HK-2 (cell line): ENCODE data around the gene MARCHF9.

Experiments used
- DNase-seq: peaks from one replicate; pipeline ENCODE4 v3.0.0-alpha.2; 2018; ENCODE audit not compliant: unreplicated experiment

Gene MARCHF9

GRCh38 chr12:57753756-57754337, 1.1 kb upstream of the MARCHF9 start:
- DNase-seq = no peak

DNA sequence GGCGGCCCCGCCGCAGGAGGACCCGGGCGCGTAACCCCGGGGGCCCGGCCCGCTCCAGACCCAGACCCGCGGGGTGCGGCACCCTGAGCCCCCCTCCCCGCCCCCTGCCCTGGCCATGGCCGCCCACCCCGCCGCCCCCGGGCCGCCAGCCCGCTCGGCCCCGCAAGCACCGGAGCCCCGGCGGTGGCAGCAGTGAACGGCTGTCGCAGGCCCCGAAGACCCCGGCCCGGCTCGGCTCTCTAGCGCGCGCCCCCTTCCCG, 221 bp downstream of the MARCHF9 start:
- DNase-seq = no peak

DNA sequence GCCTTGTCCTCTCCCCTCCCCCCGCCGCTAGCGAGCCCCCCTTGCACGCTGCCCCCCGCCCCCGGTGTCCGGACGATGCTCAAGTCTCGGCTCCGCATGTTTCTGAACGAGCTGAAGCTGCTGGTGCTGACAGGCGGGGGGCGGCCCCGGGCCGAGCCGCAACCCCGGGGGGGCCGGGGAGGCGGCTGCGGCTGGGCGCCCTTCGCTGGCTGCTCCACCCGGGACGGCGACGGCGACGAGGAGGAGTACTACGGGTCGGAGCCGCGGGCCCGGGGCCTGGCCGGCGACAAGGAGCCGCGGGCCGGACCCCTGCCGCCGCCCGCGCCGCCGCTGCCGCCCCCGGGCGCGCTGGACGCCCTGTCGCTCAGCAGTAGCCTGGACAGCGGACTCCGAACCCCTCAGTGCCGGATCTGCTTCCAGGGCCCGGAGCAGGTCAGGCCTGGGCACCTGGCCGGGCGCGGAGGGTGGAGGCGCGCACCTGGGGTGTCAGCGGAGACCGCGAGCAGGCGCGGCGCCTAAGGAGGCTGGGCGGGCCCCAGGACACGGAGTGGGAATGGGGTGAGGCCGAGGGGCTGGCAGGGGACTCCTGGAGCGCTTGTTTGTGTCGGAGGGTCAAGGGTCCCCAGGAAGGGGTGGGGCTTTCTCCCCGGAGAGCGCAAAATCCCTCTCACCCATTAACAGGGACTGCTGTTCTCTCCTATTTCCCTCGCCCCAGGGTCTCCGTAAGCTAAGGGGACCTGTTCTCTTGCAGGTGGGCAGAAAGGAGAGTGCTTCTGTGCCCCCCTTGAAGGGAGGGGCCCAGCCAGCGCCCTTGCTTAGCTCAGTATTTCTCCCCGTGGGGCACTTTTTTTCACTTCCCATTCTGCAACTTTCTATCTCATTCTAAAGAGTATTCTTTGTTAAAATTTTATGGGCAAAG, 810 bp downstream of the MARCHF9 start:
- no peak for DNase-seq

DNA sequence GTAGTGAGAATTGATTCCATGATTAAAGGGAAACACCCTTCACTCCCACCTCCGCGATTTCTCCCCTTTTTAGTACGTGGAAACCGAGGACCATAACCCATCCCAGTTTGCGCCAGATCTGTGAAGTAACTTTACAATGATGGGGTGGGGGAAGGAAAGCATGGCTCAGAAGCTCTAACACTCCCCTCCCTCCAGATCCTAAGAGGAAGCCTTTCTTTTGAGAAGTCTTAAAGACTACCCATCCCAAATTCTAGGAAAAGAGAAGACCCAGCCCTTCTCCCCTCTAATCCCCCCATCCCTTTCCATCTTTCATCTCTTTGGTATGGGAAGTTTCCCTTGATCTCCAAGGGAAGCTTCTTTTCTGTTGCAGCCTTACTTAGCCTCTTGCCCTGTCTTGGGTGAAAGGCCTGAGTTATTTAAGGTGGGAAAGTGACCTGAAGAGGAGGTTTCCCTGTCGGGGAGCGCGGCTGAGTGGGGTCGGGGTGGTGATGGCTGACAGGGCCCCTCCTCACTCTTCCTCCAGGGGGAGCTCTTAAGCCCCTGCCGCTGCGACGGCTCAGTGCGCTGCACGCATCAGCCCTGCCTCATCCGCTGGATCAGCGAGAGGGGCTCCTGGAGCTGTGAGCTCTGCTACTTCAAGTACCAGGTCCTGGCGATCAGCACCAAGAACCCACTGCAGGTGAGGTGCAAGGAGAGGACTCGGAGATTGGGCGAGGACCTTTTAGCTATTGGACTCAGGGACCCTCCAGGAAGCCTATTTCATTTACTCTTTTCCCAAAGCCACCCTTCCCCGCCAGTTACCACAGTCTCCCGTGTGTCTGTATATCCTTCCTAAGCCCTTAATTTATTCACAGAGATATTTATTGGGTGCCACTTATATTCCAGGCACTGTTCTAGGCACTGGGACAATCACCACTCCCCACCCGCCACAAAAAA, 1.8 kb downstream of the MARCHF9 start:
- no peak for DNase-seq

DNA sequence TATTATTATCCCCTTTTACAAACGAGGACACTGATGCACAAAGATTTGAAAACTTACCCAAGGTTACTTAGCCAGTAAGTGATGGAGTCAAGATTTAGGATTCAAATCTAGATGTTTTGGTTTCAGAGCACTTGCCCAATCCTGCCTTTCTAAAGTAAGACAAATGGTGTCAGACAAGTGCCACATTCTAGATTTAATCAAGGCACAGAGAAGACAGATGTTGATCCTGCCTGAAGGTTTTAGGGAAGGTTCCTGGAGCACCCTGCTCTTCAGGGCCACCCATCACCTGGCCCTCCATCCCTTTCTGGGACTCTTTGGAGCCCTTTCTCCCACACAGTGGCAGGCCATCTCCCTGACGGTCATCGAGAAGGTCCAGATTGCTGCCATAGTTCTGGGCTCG, 2.9 kb downstream of the MARCHF9 start:
- DNase-seq = no peak

DNA sequence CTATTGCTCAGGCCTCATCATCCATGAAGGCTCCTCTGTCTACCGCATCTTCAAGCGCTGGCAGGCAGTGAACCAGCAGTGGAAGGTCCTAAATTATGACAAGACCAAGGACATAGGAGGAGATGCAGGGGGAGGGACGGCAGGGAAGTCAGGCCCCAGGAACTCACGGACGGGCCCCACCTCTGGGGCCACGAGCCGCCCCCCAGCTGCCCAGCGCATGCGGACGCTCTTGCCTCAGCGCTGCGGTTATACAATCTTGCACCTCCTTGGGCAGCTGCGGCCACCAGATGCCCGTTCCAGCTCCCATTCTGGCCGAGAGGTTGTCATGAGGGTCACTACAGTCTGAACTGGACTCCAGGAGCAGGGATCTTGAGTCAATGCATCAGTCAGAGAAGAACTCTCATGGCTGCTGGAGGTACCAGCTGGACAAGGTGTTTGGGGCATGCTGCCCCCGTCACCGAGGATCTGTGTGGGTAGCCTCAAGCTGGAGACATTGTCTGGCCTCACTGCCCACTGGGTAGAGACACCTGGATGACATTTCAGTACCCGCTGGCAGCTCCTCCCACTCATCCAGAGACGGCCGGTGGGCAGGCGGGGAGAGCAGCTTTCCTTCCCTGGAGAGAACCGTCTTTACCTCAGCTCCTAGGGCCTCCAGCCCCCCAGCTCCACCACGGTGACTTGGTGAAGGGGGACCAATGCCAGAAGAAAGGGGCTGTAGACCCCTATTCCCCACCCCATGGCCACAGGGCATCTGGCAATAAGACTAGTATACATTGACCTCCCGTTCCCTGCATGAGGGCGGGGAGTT, 3.9 kb downstream of the MARCHF9 start:
- DNase-seq = no peak

DNA sequence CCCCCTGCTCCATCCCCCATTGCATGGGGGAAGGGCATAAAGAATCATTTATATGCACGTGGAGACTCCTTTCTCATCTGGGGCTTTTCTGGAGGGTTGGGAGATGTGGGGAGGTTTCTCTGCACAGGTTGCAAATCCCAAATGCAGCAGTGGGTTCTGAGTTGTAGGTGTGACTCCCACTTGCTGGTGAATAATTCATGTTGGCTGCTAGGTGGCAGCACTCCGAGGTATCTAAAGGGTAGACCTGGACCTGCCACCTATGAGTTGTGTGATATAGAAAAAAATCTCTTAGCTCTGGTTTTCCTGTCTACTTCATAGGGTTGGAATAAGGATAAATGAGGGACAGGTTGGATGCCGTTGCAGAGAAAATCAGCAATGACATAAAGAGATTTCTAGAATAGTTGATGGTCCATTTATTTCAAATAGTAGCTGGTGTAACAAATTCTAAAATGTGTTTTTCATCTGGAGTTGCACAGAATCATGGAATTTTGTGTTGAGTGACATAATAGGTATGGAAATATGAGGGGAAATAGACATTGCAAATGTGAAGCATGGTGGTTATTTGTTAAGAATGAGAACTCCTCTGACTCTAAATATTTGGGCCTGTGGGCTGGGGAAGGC, 4.6 kb downstream of the MARCHF9 start:
- no peak for DNase-seq

- DNase-seq = no peak
Observed at GRCh38 chr12:57760347-57760982, 5.6 kb downstream of the MARCHF9 start.

GRCh38 chr12:57761391-57761998, 6.6 kb downstream of the MARCHF9 start:
- DNase-seq = no peak

- no peak for DNase-seq
Observed at GRCh38 chr12:57762463-57762862, 7.6 kb downstream of the MARCHF9 start.

GRCh38 chr12:57763881-57764661, 9.2 kb downstream of the MARCHF9 start:
- no peak for DNase-seq

GRCh38 chr12:57764662-57765002, 9.7 kb downstream of the MARCHF9 start:
- DNase-seq = no peak

GRCh38 chr12:57765003-57765697, 10.2 kb downstream of the MARCHF9 start:
- no peak for DNase-seq

DNA sequence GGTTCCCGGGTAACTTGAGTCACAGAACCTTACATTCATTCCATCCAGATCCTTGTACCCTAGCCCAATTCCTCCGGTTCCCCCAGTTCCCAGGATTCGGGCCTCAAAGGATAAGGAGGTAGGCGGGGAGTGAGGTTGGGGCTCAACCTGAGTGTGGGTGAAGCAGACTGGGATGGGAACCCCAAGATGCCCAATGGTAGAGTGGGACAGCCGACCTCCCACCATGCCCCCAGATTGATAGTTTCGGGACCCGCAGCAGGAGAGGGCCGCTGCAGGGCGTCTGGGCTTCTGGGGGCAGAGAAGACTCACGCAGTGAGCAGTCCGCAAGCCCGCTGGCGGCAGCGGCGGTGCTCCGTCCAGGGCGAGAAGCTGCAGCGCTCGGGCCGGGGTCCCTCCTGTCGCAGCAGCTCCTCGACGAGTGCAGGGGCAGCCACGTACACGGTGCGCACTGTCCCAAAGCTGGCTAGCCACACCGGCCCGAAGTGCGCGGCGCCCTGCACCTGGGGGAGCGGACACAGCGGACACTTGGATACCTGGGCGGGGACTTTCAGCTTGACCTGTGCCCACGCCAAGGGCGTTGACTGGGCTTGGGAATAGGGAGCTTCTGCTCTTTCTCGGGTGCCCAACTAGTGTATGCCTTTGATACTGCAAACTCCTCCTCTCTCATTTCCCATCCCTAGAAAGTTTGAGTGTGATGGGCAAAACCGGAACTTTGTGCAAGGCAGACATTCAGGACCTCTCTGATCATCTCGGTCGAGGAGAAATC, 11.0 kb downstream of the MARCHF9 start:
- DNase-seq = no peak

DNA sequence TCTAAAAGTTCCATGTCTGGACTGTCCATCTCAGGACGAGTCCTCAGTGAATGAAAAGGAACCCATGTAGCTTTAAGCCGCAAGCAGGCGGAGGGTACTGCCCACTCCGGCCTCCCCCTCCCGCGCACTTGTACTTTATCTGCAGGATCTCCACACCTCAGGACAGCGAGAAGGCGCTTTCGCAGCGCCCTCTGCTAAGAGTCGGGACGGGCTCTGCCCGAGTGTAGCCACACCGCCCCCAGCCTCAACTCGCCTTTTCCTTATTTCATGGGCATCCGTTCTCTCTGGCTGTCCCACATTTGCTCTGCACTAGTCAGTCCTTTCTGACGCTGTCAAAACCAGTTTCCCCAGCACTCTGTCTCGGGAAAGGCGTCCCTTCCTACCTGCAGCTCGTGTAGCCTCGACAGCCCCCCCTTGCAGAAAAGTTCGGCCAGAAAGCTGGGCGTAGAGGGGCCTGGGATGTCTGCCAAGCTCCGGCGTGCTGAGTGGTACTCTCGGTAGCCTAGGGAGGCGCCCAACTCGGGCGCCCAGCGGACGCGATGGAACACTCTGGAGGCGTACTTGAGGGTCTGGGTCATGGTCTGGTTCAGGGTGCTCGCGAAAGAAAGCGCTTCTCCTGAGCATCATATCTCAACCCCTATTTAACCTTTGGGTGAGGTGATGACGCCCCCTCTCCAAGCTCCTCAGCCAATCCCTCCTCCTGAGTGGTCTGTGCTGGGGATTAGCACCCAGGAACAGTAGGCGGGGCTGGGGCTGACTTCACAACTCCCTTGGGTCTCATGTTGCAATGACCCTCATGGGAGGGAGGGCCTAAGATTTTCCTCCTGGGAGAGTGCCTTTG, 11.8 kb downstream of the MARCHF9 start, which contains the start of gene CYP27B1:
CYP27B1 (minus strand) TSS at position 615 of the 841 bp plus-strand sequence; CDS start at position 578, 37 bp downstream.
- DNase-seq = no peak

GRCh38 chr12:57767305-57767698, 12.4 kb downstream of the MARCHF9 start:
- no peak for DNase-seq

DNA sequence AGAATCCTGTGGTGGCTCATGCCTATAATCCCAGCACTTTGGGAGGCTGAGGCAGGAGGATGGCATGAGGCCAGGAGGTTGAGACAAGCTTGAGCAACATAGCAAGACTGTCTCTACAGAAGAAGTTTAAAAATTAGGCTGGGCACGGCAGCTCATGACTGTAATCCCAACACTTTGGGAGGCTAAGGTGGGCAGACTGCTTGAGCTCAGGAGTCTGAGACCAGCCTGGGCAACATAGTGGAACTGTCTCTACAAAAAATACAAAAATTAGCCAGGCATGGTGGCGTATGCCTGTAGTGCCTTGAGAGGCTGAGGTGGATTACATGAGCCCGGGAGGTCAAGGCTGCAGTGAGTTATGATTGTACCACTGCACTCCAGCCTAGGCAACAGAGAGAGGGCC, 13.0 kb downstream of the MARCHF9 start:
- no peak for DNase-seq
